ENCODE data around the gene ASXL3. TPM values are rescaled to one million over a fixed set of nuclear protein-coding genes. Genes with fewer than 3 reads are reported as not detected.

The ASXL3 gene
- total RNA-seq, 6 donors from 2014 or later: 0.46 to 2.2 (median 0.98) TPM

GRCh38 chr18:33711514-33711913 lies 133.5 kb downstream of the ASXL3 start:
- DNase-seq (no peak), ATAC-seq (ENCODE audit: low FRiP score in 2 of 2) (no peak)
- H3K36me3 ChIP-seq: no peaks in the 10 kb centered on the region
- H3K4me3 ChIP-seq: no peak overlapping the region
- TF ChIP-seq EP300 (IDR thresholded peaks at IDR 0.05): no peak
- TF ChIP-seq POLR2A (IDR thresholded peaks at IDR 0.05): no peak
- TF ChIP-seq POLR2AphosphoS5 (IDR thresholded peaks at IDR 0.05): no peak
- TF ChIP-seq CTCF (IDR thresholded peaks at IDR 0.05): no peak
- WGBS, 2 donors: 87 to 93% methylated on average over 2 of the region's 2 CpGs
- no peak overlapping the region for H3K27ac ChIP-seq
- no peaks in the 10 kb centered on the region for H3K4me1 ChIP-seq
- no peaks in the 10 kb centered on the region for H3K27me3 ChIP-seq
- H3K9me3 ChIP-seq: no peaks in the 10 kb centered on the region

- TF ChIP-seq POLR2A (IDR thresholded peaks at IDR 0.05) (no peak), EP300 (IDR thresholded peaks at IDR 0.05) (no peak), CTCF (IDR thresholded peaks at IDR 0.05) (no peak), POLR2AphosphoS5 (IDR thresholded peaks at IDR 0.05) (no peak)
- Histone ChIP-seq H3K36me3 (no peaks in the 10 kb centered on the region), H3K4me3 (no peak overlapping the region), H3K9me3 (no peaks in the 10 kb centered on the region), H3K27me3 (no peaks in the 10 kb centered on the region), H3K27ac (no peak overlapping the region), H3K4me1 (no peaks in the 10 kb centered on the region)
- WGBS, 2 donors: 76 to 82% methylated on average over 4 of the region's 4 CpGs
- DNase-seq: no peak
- ATAC-seq (ENCODE audit: low FRiP score in 2 of 2): no peak
Measured at GRCh38 chr18:33712719-33713118, 134.7 kb downstream of the ASXL3 start.

- H3K36me3 ChIP-seq: no peaks in the 10 kb centered on the region
- H3K4me1 ChIP-seq: no peaks in the 10 kb centered on the region
- DNase-seq (no peak), ATAC-seq (ENCODE audit: low FRiP score in 2 of 2) (no peak)
- H3K27ac ChIP-seq: no peak overlapping the region
- 65 to 70% methylated on average over 4 of the region's 4 CpGs for WGBS, 2 donors
- TF ChIP-seq POLR2AphosphoS5 (IDR thresholded peaks at IDR 0.05) (no peak), EP300 (IDR thresholded peaks at IDR 0.05) (no peak), CTCF (IDR thresholded peaks at IDR 0.05) (no peak), POLR2A (IDR thresholded peaks at IDR 0.05) (no peak)
- H3K27me3 ChIP-seq: no peaks in the 10 kb centered on the region
- no peaks in the 10 kb centered on the region for H3K9me3 ChIP-seq
- H3K4me3 ChIP-seq: no peak overlapping the region
Measured at GRCh38 chr18:33716061-33716683, 138.2 kb downstream of the ASXL3 start.

GRCh38 chr18:33717339-33717738 lies 139.3 kb downstream of the ASXL3 start:
- no peaks in the 10 kb centered on the region for H3K9me3 ChIP-seq
- no peak overlapping the region for H3K27ac ChIP-seq
- no peak for TF ChIP-seq CTCF (IDR thresholded peaks at IDR 0.05)
- TF ChIP-seq POLR2A (IDR thresholded peaks at IDR 0.05): no peak
- no peak for TF ChIP-seq POLR2AphosphoS5 (IDR thresholded peaks at IDR 0.05)
- TF ChIP-seq EP300 (IDR thresholded peaks at IDR 0.05): no peak
- no peaks in the 10 kb centered on the region for H3K4me1 ChIP-seq
- 86 to 90% methylated on average over 2 of the region's 2 CpGs for WGBS, 2 donors
- ATAC-seq (ENCODE audit: low FRiP score in 2 of 2) (no peak), DNase-seq (no peak)
- H3K36me3 ChIP-seq: no peaks in the 10 kb centered on the region
- no peaks in the 10 kb centered on the region for H3K27me3 ChIP-seq
- H3K4me3 ChIP-seq: no peak overlapping the region

- DNase-seq: no peak
- WGBS, 2 donors: 73 to 85% methylated on average over 2 of the region's 2 CpGs
- ATAC-seq (ENCODE audit: low FRiP score in 2 of 2): no peak
- Histone ChIP-seq H3K36me3 (no peaks in the 10 kb centered on the region), H3K9me3 (no peaks in the 10 kb centered on the region), H3K27me3 (no peaks in the 10 kb centered on the region), H3K4me3 (no peak overlapping the region), H3K27ac (no peak overlapping the region), H3K4me1 (no peaks in the 10 kb centered on the region)
- TF ChIP-seq POLR2AphosphoS5 (IDR thresholded peaks at IDR 0.05) (no peak), POLR2A (IDR thresholded peaks at IDR 0.05) (no peak), EP300 (IDR thresholded peaks at IDR 0.05) (no peak), CTCF (IDR thresholded peaks at IDR 0.05) (no peak)
Measured at GRCh38 chr18:33720133-33720532, 142.1 kb downstream of the ASXL3 start.

All from upper lobe of left lung (tissue), 6 donors.